Endothelial cell (in vitro differentiated cells): ENCODE data around the gene TRABD2B. TPM values are rescaled to one million over a fixed set of nuclear protein-coding genes. Genes with fewer than 3 reads are reported as not detected.

Experiments used
- DNase-seq: peaks from one replicate; pipeline ENCODE4 v3.0.0; 2021; ENCODE audit warnings: low spot score
- H3K27ac Mint-ChIP-seq: one replicate; pipeline ENCODE4 v1.8.0; 2021; ENCODE audit warnings: mixed read lengths, inconsistent platforms; ENCODE audit not compliant: unreplicated experiment
- H3K27me3 Mint-ChIP-seq: one replicate; pipeline ENCODE4 v1.8.0; 2021; ENCODE audit warnings: mild to moderate bottlenecking, moderate library complexity, mixed read lengths, inconsistent platforms; ENCODE audit not compliant: unreplicated experiment
- H3K36me3 Mint-ChIP-seq: one replicate; pipeline ENCODE4 v1.8.0; 2021; ENCODE audit warnings: mild to moderate bottlenecking, low read depth, mixed read lengths, inconsistent platforms; ENCODE audit not compliant: unreplicated experiment
- H3K4me1 Mint-ChIP-seq: one replicate; pipeline ENCODE4 v1.8.0; 2021; ENCODE audit warnings: mild to moderate bottlenecking, mixed read lengths, inconsistent platforms; ENCODE audit not compliant: unreplicated experiment
- H3K4me3 Mint-ChIP-seq: one replicate; pipeline ENCODE4 v1.8.0; 2021; ENCODE audit warnings: mild to moderate bottlenecking, mixed read lengths, inconsistent platforms; ENCODE audit not compliant: unreplicated experiment
- H3K9me3 Mint-ChIP-seq: one replicate; pipeline ENCODE4 v1.8.0; 2021; ENCODE audit warnings: mixed read lengths, inconsistent platforms; ENCODE audit not compliant: unreplicated experiment
- total RNA-seq: library from RNA; stranded (reverse); fragmentation: NEBNext Ultra II Directional; extraction: Animal tissue kit (Norgen Biotek cat#: 25700); gene quantifications from one replicate; pipeline ENCODE4 v1.2.1, GENCODE V29; 2021; ENCODE audit not compliant: unreplicated experiment
- TF ChIP-seq, protein P1 (sequence below): fragments of 200-600 bp; sonication (generic); IDR thresholded peaks from one replicate; pipeline ENCODE4 v1.5.0; 2021; ENCODE audit warnings: antibody characterized with exemption; ENCODE audit not compliant: unreplicated experiment

The TRABD2B gene
- total RNA-seq, 1 donor from 2014 or later, result 1.0 TPM

DNA sequence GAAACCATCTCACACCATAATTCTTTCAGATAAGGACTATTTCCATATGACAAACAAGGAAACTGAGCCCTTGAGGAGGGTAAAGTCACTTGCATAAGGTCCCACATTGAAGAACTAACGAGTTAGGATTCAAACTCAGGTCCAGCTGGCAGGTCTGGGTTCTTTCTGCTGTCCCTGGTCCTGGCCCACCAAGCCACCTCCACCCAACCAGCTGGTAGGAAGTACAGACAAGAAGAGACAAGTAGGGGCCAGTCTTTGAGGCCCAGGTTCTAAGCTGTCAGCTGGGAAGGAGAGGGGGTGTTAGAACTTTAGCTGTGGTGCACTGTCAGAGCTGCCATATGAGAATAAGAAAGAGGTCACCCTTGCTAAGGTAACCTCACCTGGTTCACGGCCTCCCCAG, 188.6 kb downstream of the TRABD2B start:
- Mint-ChIP-seq H3K4me3 (no peak overlapping the region), H3K27ac (no peak overlapping the region), H3K9me3 (no peaks in the 10 kb centered on the region), H3K4me1 (peaks cover 3% of the 10 kb centered on the region), H3K27me3 (peaks cover 12% of the 10 kb centered on the region), H3K36me3 (peaks cover 8% of the 10 kb centered on the region)
- TF ChIP-seq, protein P1, sequence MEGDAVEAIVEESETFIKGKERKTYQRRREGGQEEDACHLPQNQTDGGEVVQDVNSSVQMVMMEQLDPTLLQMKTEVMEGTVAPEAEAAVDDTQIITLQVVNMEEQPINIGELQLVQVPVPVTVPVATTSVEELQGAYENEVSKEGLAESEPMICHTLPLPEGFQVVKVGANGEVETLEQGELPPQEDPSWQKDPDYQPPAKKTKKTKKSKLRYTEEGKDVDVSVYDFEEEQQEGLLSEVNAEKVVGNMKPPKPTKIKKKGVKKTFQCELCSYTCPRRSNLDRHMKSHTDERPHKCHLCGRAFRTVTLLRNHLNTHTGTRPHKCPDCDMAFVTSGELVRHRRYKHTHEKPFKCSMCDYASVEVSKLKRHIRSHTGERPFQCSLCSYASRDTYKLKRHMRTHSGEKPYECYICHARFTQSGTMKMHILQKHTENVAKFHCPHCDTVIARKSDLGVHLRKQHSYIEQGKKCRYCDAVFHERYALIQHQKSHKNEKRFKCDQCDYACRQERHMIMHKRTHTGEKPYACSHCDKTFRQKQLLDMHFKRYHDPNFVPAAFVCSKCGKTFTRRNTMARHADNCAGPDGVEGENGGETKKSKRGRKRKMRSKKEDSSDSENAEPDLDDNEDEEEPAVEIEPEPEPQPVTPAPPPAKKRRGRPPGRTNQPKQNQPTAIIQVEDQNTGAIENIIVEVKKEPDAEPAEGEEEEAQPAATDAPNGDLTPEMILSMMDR, result no peak
- DNase-seq, result no peak

DNA sequence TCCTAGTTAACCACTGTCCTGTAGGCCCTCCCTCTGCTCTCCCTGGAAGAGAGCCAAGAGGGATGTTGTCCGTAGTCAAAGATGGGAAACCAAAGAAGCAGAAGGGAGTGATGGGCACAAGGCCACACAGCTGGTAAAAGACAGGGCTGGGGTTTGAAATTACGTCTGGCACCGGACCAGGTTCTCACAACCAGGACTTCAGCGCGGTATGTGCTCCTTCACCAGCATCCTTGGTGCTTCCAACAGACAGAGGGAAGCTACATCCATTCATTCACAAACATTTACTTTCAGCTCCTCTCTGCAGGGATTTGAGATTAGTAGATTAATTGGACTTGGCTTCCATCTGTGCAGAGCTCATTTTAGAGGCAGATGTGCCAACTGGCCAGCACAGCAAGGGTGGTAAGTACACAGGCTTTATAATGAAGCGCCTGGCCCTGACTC, 191.2 kb downstream of the TRABD2B start:
- no peak overlapping the region for H3K27ac Mint-ChIP-seq
- peaks cover 13% of the 10 kb centered on the region for H3K27me3 Mint-ChIP-seq
- peaks cover 8% of the 10 kb centered on the region for H3K36me3 Mint-ChIP-seq
- H3K9me3 Mint-ChIP-seq, result no peaks in the 10 kb centered on the region
- DNase-seq, result no peak
- H3K4me1 Mint-ChIP-seq, result peaks cover 3% of the 10 kb centered on the region
- no peak overlapping the region for H3K4me3 Mint-ChIP-seq
- TF ChIP-seq, protein P1, result no peak

DNA sequence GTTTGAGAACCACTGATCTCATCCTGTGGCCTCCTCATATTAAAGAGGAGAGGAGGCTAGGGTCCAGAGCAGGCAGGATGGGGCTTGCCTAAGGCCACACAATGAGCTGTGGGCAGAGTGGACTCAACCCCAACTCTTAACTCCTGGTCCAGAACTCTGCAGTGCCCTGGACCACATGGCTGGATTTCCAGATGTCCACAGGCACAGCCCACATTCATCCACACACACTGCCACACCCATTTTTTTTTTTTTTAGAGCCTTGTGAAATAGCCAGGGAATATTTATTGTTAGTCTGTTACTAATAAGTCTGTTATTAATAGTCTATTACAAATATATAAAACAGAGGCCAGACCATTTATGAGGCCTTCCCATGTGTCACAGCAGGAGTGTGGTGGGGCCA, 192.2 kb downstream of the TRABD2B start:
- no peaks in the 10 kb centered on the region for H3K4me1 Mint-ChIP-seq
- H3K9me3 Mint-ChIP-seq, result no peaks in the 10 kb centered on the region
- peaks cover 3% of the 10 kb centered on the region for H3K36me3 Mint-ChIP-seq
- DNase-seq, result no peak
- TF ChIP-seq, protein P1, result no peak
- H3K27me3 Mint-ChIP-seq, result peaks cover 7% of the 10 kb centered on the region
- H3K4me3 Mint-ChIP-seq, result no peak overlapping the region
- no peak overlapping the region for H3K27ac Mint-ChIP-seq

DNA sequence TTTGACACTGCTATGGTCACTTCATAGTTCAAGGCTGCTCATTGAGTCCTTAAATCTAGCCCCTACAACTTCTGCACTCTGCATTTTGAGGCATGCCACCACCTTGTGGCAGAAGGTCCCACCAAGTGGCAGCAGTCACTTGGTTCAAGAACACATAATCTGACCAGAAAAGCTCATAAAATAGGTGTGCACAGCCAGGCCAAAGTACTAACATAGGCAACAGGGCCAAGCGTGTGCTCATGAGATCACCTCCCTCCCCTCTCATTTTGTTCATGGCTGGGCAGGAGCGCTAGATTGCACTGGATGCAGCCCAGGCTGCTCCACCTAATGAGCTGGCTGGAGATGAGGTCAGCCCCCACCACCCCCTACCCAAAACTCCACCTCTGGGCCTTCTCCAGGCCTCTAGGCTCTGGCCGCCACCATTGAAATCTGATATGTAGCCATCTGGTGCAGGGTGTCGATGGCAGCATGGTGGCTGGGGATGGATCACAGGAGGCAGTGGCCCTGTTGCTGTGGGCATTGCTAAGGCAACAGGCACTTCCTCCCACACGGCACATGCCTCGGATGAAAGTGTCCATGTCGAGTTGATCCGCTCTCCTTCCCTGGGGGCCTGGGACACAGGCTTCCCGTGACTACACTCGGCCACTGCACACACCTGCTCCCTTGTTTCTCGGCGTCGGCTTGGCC, 193.2 kb downstream of the TRABD2B start:
- Mint-ChIP-seq H3K27me3 (peaks cover 5% of the 10 kb centered on the region), H3K9me3 (no peaks in the 10 kb centered on the region), H3K27ac (no peak overlapping the region), H3K36me3 (peaks cover 5% of the 10 kb centered on the region), H3K4me1 (no peaks in the 10 kb centered on the region), H3K4me3 (no peak overlapping the region)
- no peak for DNase-seq
- TF ChIP-seq, protein P1, result no peak

DNA sequence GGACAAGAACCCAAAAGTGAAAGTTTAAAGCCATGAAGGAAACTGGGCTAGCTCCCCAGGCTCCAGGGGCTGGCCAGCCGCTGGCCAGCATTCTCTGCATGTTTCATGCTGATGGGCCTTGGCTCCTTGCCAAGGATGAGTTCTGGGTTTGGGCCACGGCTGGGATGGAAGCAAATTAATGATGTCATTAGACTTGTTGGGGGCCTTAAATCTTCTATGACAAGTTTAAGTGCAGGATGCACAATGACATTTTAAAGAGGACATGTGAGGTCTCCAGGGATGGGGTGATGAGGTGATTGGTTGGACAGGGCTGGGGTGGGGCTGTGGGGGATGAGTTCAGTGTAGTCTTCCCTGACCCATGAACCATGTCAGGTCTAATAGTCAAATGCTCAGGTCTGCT, 199.6 kb downstream of the TRABD2B start:
- Mint-ChIP-seq H3K27me3 (peaks cover 8% of the 10 kb centered on the region), H3K4me1 (no peaks in the 10 kb centered on the region), H3K27ac (no peak overlapping the region), H3K4me3 (no peak overlapping the region), H3K36me3 (peaks cover 5% of the 10 kb centered on the region), H3K9me3 (no peaks in the 10 kb centered on the region)
- no peak for DNase-seq
- TF ChIP-seq, protein P1, result no peak
